A673 (cell line): Measurements from ENCODE around the gene ARMS2.

Source experiments
- EZH2 ChIP-seq: fragments of 200-600 bp; sonication (generic); IDR thresholded peaks from 2 replicates; pipeline ENCODE4 v1.6.1; 2017; ENCODE audit warnings: borderline replicate concordance, low read depth, mild to moderate bottlenecking, mixed read lengths, antibody characterized with exemption, low read length; ENCODE audit not compliant: poor library complexity, severe bottlenecking
- TF ChIP-seq, protein P1 (sequence below): fragments of 300-800, 200-600 bp; sonication (generic); conservative IDR thresholded peaks from 2 replicates; pipeline ENCODE4 v1.5.1; 2017; ENCODE audit warnings: low read depth, mild to moderate bottlenecking, antibody characterized with exemption, low read length, moderate library complexity, mixed read lengths

GRCh38 chr10:122500194-122500593, 45.7 kb downstream of the ARMS2 start:
- TF ChIP-seq, protein P1, sequence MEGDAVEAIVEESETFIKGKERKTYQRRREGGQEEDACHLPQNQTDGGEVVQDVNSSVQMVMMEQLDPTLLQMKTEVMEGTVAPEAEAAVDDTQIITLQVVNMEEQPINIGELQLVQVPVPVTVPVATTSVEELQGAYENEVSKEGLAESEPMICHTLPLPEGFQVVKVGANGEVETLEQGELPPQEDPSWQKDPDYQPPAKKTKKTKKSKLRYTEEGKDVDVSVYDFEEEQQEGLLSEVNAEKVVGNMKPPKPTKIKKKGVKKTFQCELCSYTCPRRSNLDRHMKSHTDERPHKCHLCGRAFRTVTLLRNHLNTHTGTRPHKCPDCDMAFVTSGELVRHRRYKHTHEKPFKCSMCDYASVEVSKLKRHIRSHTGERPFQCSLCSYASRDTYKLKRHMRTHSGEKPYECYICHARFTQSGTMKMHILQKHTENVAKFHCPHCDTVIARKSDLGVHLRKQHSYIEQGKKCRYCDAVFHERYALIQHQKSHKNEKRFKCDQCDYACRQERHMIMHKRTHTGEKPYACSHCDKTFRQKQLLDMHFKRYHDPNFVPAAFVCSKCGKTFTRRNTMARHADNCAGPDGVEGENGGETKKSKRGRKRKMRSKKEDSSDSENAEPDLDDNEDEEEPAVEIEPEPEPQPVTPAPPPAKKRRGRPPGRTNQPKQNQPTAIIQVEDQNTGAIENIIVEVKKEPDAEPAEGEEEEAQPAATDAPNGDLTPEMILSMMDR = no peak
- TF ChIP-seq EZH2 = no peak
